IPS-NIHi7 (cell line): ENCODE measurements around the gene RHBDL3.

Experiments used
- DNase-seq: peaks from one replicate; pipeline ENCODE4 v3.0.0; 2012; ENCODE audit warnings: mixed read lengths; ENCODE audit errors: extremely low spot score

RHBDL3 gene

DNA sequence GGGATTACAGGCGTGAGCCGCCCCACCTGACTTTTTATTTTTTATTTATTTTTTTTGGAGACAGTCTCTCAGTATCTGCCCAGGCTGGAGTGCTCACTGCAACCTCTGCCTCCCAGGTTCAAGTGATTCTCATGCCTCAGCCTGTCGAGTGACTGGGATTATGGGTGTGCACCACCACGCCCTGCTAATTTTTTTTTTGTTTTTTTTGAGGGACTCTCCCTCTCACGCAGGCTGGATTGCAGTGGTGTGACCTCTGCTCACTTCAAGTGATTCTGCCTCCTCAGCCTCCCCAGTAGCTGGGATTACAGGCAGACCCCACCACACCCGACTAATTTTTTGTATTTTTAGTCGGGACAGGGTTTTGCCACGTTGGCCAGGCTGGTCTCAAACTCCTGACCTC, 92.0 kb downstream of the RHBDL3 start:
- DNase-seq: no peak

DNA sequence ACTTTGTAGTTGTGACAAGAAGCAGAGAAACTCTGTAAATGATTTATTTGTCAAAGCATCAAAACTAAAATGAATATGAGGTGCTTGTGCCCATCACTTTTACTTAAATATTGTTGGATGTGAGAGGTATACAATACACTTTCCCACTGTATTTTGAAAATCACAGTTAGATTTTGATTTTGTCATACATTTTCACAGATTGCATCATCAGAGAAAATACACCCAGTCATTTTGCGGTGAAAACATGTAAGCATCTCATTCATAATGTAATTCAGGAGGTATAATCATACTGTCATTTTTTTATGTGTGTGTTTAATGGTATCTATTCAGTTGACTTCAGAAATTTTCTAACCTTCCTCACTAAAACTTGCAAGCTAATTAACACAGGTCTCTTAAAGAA, 95.6 kb downstream of the RHBDL3 start:
- DNase-seq: no peak

- no peak for DNase-seq
Observed at GRCh38 chr17:32370426-32370825, 104.8 kb downstream of the RHBDL3 start.
